BLaER1 (cell line): ENCODE results near the gene ARPIN.

Source experiments
- H3K27ac ChIP-seq: shearing (Covaris generic); formaldehyde crosslinking; 2 replicates; pipeline ENCODE4 v1.8.1; 2022
- H3K27me3 ChIP-seq: shearing (Covaris generic); formaldehyde crosslinking; 2 replicates; pipeline ENCODE4 v1.8.1; 2022
- H3K36me3 ChIP-seq: shearing (Covaris generic); formaldehyde crosslinking; 2 replicates; pipeline ENCODE4 v1.8.1; 2022
- H3K4me1 ChIP-seq: shearing (Covaris generic); formaldehyde crosslinking; 2 replicates; pipeline ENCODE4 v1.8.1; 2022
- H3K4me2 ChIP-seq: shearing (Covaris generic); formaldehyde crosslinking; 2 replicates; pipeline ENCODE4 v1.8.1; 2022
- H3K4me3 ChIP-seq: shearing (Covaris generic); formaldehyde crosslinking; 2 replicates; pipeline ENCODE4 v1.8.1; 2022
- H3K9ac ChIP-seq: shearing (Covaris generic); formaldehyde crosslinking; 2 replicates; pipeline ENCODE4 v1.8.1; 2022
- H3K9me3 ChIP-seq: shearing (Covaris generic); formaldehyde crosslinking; 2 replicates; pipeline ENCODE4 v1.8.1; 2022
- H4K20me1 ChIP-seq: shearing (Covaris generic); formaldehyde crosslinking; 2 replicates; pipeline ENCODE4 v1.8.1; 2022
- Cebpa-rat ChIP-seq: shearing (Covaris generic); IDR thresholded peaks from 2 replicates; pipeline ENCODE4 v1.8.1; 2022

The ARPIN gene

DNA sequence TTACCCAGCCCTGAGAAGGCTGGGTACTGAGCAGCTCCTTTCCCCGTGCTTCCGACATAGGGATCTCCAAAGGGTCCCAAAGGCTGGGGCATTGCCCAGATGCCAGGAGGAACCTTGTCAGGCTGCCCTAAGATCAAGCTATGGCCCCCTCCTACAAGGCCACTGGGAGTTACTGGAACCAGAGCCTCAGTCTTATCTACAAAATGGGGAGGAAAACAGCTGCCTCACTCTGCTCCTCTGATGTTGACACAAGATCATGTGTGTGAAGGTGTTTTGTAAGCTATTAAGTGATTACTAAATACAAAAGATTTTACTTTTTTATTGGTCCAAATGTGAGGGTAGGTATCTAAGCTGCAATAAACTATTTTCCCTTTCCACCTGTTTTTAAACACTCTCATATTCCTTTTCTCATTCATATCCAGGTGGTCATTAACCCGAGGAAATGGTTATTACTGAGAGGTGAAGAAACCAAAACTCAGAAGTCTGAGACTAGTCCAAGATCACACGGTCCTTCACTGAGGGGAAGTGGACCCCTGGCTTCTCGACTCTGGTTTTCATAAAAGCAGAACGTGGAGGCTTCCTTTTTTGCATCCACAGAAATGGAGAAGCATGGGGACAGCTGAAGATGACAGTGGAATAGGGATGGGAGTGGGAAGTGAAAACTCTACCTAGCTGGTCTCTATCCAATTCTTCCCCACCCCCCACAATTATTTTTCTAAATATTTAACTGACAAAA is 1.7 kb downstream of the ARPIN start:
- no peaks in the 10 kb centered on the region for H3K4me1 ChIP-seq
- peaks cover 5% of the 10 kb centered on the region; the same call in 1 of the 2 replicates for H3K9me3 ChIP-seq
- H4K20me1 ChIP-seq, result no peaks in the 10 kb centered on the region
- peaks cover 44% of the 10 kb centered on the region for H3K27me3 ChIP-seq
- H3K27ac ChIP-seq, result no peak overlapping the region
- H3K36me3 ChIP-seq, result no peaks in the 10 kb centered on the region
- H3K4me2 ChIP-seq, result no peak overlapping the region
- no peak overlapping the region for H3K4me3 ChIP-seq
- H3K9ac ChIP-seq, result no peak overlapping the region
- no peak for TF ChIP-seq Cebpa-rat

DNA sequence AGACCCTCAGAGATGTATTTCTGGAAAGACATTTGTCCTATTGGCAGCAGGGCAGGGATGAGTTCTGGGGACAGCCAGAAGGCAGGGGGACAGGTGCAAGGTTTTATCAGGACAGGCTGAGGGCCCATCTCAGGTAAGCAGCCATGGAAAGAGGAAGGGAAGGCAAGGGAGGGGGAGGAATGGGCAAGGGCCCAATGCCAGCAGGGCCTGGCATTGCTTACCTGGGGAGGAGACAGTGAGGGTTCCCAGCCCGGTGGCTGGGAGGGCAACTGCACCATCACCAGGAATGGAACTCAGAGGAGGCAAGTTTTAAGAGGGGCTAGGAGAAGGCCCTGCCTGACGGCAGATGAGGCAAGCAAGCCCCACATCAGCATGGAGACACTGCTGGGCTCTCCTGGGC is 3.1 kb downstream of the ARPIN start:
- Histone ChIP-seq H3K36me3 (no peaks in the 10 kb centered on the region), H3K4me3 (no peak overlapping the region), H3K4me2 (no peak overlapping the region), H3K9me3 (peaks cover 5% of the 10 kb centered on the region; the same call in 1 of the 2 replicates), H3K4me1 (no peaks in the 10 kb centered on the region), H3K9ac (no peak overlapping the region), H3K27ac (no peak overlapping the region), H3K27me3 (peaks cover 44% of the 10 kb centered on the region), H4K20me1 (no peaks in the 10 kb centered on the region)
- TF ChIP-seq Cebpa-rat, result no peak

DNA sequence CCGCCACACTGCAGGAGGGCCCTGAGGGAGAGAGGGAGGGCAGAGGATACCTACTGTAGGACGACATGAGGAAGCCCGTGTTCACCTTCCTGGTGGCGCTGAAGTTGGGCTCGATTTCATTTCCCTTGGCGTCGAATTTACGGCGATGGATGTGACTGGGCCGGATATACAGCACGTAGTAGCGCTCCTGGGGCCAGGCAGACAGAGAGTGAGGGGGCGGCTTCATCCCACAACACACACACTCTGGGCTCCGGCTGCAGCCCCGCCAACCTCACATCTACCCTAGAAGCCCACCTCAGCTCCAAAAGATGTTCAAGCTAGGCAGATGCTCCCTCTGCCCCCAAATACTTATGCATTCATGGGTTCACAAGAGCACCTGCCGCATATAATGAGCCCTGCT is 4.5 kb downstream of the ARPIN start:
- no peak overlapping the region for H3K4me3 ChIP-seq
- H3K36me3 ChIP-seq, result no peaks in the 10 kb centered on the region
- H3K27me3 ChIP-seq, result peaks cover 36% of the 10 kb centered on the region
- H3K27ac ChIP-seq, result no peak overlapping the region
- no peaks in the 10 kb centered on the region for H3K4me1 ChIP-seq
- H3K4me2 ChIP-seq, result no peak overlapping the region
- H3K9me3 ChIP-seq, result peaks cover 5% of the 10 kb centered on the region; the same call in 1 of the 2 replicates
- no peaks in the 10 kb centered on the region for H4K20me1 ChIP-seq
- H3K9ac ChIP-seq, result no peak overlapping the region
- no peak for TF ChIP-seq Cebpa-rat

DNA sequence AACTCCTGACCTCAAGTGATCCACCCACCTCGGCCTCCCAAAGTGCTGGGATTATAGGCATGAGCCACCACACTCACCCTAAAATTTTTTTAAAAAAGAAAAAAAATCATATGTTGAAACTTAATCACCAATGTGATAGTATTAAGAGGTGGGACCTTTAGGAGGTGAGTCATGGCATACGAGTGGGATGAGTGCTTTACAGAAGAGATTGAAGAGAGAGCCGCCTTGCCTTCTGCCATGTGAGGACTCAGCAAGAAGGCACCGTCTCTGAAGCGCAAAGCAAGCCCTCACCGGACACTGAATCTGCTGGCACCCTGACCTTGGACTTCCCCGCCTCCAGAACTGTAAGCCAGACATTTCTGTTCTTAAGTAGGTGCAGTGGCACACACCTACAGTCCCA is 5.5 kb downstream of the ARPIN start:
- no peak overlapping the region for H3K27ac ChIP-seq
- no peaks in the 10 kb centered on the region for H3K36me3 ChIP-seq
- no peaks in the 10 kb centered on the region for H4K20me1 ChIP-seq
- no peak overlapping the region for H3K4me3 ChIP-seq
- H3K27me3 ChIP-seq, result peaks cover 27% of the 10 kb centered on the region
- H3K9me3 ChIP-seq, result no peaks in the 10 kb centered on the region
- no peaks in the 10 kb centered on the region for H3K4me1 ChIP-seq
- no peak for TF ChIP-seq Cebpa-rat
- H3K9ac ChIP-seq, result no peak overlapping the region
- H3K4me2 ChIP-seq, result no peak overlapping the region

DNA sequence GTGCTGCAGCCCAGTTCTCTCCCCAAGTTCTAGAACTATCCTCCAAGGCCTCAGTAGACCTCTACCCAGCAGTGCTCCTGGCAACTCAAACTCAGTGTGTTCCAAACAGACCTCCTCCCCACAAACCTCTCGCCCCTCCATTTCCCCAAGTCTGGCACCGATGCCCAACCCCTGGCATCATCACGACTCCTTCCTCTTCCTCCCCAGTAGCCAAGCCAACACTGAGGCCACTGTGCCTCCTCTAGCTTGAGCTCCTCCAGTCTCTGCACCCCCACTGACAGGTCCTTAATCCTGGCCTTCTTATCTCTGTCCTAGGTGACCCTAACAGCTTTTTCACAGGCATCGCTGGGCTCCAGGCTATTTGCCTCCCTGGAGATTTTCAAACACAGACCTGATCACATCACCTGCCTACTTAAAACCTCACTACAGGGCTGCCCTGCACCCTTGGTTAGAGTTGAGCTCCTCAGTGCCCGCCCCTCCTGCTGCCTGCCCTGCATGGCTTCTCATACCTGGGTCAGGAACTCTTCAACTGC is 6.8 kb downstream of the ARPIN start:
- Histone ChIP-seq H3K27ac (no peak overlapping the region), H3K9me3 (no peaks in the 10 kb centered on the region), H3K9ac (no peak overlapping the region), H3K36me3 (no peaks in the 10 kb centered on the region), H3K4me3 (no peak overlapping the region), H3K4me2 (no peak overlapping the region), H3K27me3 (peaks cover 13% of the 10 kb centered on the region), H4K20me1 (no peaks in the 10 kb centered on the region), H3K4me1 (no peaks in the 10 kb centered on the region)
- no peak for TF ChIP-seq Cebpa-rat

DNA sequence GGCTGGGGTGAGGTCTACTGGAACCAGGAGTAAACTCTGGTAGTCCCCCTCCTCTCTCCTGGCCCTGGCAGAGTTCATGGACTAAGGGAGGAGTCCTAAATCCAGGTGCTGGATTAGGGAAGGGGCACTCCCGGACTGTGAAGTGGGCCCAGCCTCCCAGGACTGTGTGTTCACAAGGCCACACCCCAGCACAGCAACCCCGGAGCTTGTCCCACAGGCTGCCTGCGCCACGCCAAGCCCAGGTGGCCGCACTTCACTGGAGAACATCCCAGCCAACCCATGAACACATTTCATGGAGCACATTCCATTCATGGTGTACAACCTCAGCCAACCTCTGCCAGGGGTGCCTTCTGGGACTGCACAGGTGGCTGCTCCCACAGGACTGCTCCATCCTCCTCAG is 8.2 kb downstream of the ARPIN start:
- Histone ChIP-seq H3K27ac (no peak overlapping the region), H3K27me3 (no peaks in the 10 kb centered on the region), H3K9me3 (no peaks in the 10 kb centered on the region), H3K4me2 (no peak overlapping the region), H3K4me1 (peaks cover 6% of the 10 kb centered on the region), H3K36me3 (no peaks in the 10 kb centered on the region), H3K4me3 (no peak overlapping the region), H4K20me1 (no peaks in the 10 kb centered on the region), H3K9ac (no peak overlapping the region)
- TF ChIP-seq Cebpa-rat, result no peak

DNA sequence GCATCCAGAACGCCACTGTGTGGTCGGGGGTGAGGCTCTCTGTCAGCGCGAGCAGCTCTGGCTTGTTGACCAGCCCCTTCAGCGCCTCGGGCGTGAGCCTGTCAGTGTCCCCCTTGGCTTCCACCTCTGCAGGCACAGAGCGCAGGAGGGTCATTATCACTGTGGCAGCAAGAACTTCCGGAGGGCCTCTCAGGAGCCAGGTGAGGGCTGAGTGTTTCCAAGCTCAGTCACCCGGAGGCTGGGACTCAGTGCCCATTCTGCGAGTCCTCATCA is 9.0 kb downstream of the ARPIN start:
- H3K9ac ChIP-seq, result no peak overlapping the region
- H3K9me3 ChIP-seq, result no peaks in the 10 kb centered on the region
- peaks cover 13% of the 10 kb centered on the region for H3K4me1 ChIP-seq
- no peaks in the 10 kb centered on the region for H4K20me1 ChIP-seq
- H3K27ac ChIP-seq, result no peak overlapping the region
- H3K36me3 ChIP-seq, result no peaks in the 10 kb centered on the region
- no peaks in the 10 kb centered on the region for H3K27me3 ChIP-seq
- H3K4me3 ChIP-seq, result no peak overlapping the region
- H3K4me2 ChIP-seq, result no peak overlapping the region
- no peak for TF ChIP-seq Cebpa-rat

DNA sequence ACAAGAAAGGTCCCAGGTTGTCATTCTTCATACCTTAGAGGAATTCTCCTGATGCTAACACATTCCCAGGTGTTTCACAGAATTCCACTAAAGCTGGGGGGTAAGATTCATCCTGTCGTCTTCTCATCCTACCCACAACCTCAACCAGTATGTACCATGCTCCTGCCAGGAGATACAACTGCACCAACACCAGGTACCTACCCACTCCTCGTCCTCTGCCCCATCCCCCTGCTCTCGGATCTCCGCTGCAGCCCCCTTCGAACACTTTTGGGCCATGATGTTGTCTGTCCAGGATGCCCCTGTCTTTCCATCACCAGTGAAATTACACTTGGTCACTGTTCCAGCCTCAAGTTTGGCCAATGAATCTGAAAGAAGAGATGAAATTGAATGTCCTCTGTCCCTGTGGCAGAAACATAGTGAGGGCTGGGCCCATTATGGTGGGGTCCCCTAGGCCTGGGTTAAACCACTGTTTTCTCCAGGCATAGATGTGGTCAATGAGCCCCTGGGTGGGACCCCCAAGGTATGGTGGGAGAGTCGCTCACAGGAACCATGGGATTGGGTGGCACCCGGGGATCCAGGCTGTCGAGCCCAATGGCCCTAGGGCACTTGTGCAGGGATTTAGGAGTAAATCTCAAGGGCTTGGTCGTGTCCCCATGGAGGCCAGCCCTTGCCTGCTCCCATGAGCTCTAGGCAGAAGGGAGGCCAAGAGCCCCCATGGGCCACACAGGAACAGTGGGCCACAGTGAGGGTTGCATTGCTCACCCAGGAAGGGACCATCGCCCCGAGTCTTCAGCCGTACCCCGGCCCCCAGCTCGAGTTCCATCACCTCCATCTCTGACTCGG is 9.5 kb downstream of the ARPIN start:
- TF ChIP-seq Cebpa-rat, result no peak
- H3K27ac ChIP-seq, result no peak overlapping the region
- no peaks in the 10 kb centered on the region for H4K20me1 ChIP-seq
- H3K36me3 ChIP-seq, result no peaks in the 10 kb centered on the region
- H3K27me3 ChIP-seq, result no peaks in the 10 kb centered on the region
- no peak overlapping the region for H3K4me2 ChIP-seq
- H3K9ac ChIP-seq, result no peak overlapping the region
- H3K4me3 ChIP-seq, result no peak overlapping the region
- H3K9me3 ChIP-seq, result no peaks in the 10 kb centered on the region
- peaks cover 19% of the 10 kb centered on the region for H3K4me1 ChIP-seq

DNA sequence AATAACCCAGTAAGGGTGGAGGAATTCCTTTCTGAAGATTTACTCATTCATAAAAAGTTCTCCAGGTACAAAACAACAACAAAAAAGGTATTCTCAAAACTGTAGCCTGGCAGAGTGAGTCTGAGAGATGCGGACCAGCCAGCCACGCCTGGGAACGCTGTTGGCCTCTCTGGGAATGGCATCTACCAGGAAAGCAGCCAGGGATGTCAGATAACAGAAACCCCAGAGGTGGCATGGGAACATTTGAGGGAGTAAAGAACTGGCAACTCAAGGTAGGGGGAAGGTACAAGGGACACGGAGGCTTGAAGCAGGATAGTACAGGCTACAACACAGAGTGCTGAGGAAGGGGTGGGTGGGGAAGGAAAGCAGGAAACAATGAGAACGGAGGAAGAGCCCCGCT is 11.9 kb downstream of the ARPIN start:
- Histone ChIP-seq H3K27me3 (no peaks in the 10 kb centered on the region), H3K9ac (no peak overlapping the region), H3K36me3 (no peaks in the 10 kb centered on the region), H3K27ac (no peak overlapping the region), H3K4me3 (no peak overlapping the region), H3K4me2 (no peak overlapping the region), H3K4me1 (peaks cover 21% of the 10 kb centered on the region), H4K20me1 (no peaks in the 10 kb centered on the region), H3K9me3 (no peaks in the 10 kb centered on the region)
- no peak for TF ChIP-seq Cebpa-rat

DNA sequence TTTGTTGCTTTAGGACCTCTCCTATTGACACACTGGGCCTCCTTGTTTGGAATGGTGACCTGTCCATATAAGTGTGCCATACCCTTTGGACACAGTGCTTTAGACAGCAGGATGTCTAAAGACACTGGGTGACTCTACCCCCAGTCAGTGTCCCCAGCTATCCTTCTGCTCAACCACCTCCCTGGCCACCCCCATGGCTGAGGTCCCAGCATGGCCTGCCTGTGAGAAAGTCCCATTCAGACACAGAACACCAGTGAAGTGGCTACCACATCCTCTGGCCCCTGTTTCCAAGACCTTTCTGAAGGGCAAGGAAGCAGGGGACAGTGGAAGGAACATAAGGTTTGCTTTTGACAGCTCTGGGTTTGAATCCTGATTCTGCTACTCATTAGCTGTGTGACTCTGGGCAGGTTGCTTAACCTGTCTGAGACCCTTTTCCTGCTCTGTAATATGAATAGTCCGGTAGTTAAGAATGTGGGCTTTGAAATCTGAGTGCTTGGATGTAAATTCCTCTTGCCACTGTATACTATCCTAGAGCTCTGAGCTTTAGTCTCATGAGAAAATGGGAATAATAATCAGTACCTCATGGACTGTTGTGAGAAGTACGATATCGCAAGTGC is 12.7 kb downstream of the ARPIN start:
- Histone ChIP-seq H3K36me3 (no peaks in the 10 kb centered on the region), H3K4me1 (peaks cover 24% of the 10 kb centered on the region), H3K9me3 (no peaks in the 10 kb centered on the region), H4K20me1 (no peaks in the 10 kb centered on the region), H3K4me2 (peak overlapping the region; percentile 58; the same call in 1 of the 2 replicates), H3K4me3 (no peak overlapping the region), H3K27me3 (no peaks in the 10 kb centered on the region), H3K27ac (0 out of 2 replicates have a peak overlapping the region, but pooled peaks have one; percentile 26), H3K9ac (no peak overlapping the region)
- TF ChIP-seq Cebpa-rat, result no peak
